ENCODE data around the gene C12orf56.
"Not testable (repeated sequence)": the region's sequence is repeated elsewhere in the genome, so short reads cannot be mapped to it uniquely, and the experiment has no call there.

The C12orf56 gene

GRCh38 chr12:64318605-64319004 is 72.0 kb downstream of the C12orf56 start:
- DNase-seq (ENCODE audit: low read depth in 2 of 2): no peak

- DNase-seq (ENCODE audit: low read depth in 2 of 2): no peak
These were observed 78.7 kb downstream of the C12orf56 start for GRCh38 chr12:64311877-64312276.

GRCh38 chr12:64304571-64304970 is 86.0 kb downstream of the C12orf56 start:
- no peak for DNase-seq (ENCODE audit: low read depth in 2 of 2)

- DNase-seq (ENCODE audit: low read depth in 2 of 2): no peak
These were observed 90.9 kb downstream of the C12orf56 start for GRCh38 chr12:64299628-64300027.

- DNase-seq (ENCODE audit: low read depth in 2 of 2): no peak
These were observed 94.3 kb downstream of the C12orf56 start for GRCh38 chr12:64296301-64296700.

- DNase-seq (ENCODE audit: low read depth in 2 of 2): no peak
These were observed 96.7 kb downstream of the C12orf56 start for GRCh38 chr12:64293654-64294364.

- DNase-seq (ENCODE audit: low read depth in 2 of 2): not testable (repeated sequence)
These were observed 97.4 kb downstream of the C12orf56 start for GRCh38 chr12:64293174-64293573.

- DNase-seq (ENCODE audit: low read depth in 2 of 2): no peak
These were observed 104.0 kb downstream of the C12orf56 start for GRCh38 chr12:64286521-64286920.

GRCh38 chr12:64284256-64284655 is 106.3 kb downstream of the C12orf56 start:
- no peak for DNase-seq (ENCODE audit: low read depth in 2 of 2)

- DNase-seq (ENCODE audit: low read depth in 2 of 2): no peak
These were observed 112.1 kb downstream of the C12orf56 start for GRCh38 chr12:64278421-64278820.

GRCh38 chr12:64273527-64274403 is 116.8 kb downstream of the C12orf56 start:
- no peak for DNase-seq (ENCODE audit: low read depth in 2 of 2)

GRCh38 chr12:64270411-64270810 is 120.1 kb downstream of the C12orf56 start:
- no peak for DNase-seq (ENCODE audit: low read depth in 2 of 2)

GRCh38 chr12:64269161-64269560 is 121.4 kb downstream of the C12orf56 start:
- no peak for DNase-seq (ENCODE audit: low read depth in 2 of 2)

- no peak for DNase-seq (ENCODE audit: low read depth in 2 of 2)
These were observed 122.1 kb downstream of the C12orf56 start for GRCh38 chr12:64268409-64268808.

- DNase-seq (ENCODE audit: low read depth in 2 of 2): no peak
These were observed 124.7 kb downstream of the C12orf56 start for GRCh38 chr12:64265839-64266238.

GRCh38 chr12:64261813-64262212 is 128.7 kb downstream of the C12orf56 start:
- DNase-seq (ENCODE audit: low read depth in 2 of 2): no peak

GRCh38 chr12:64258576-64258975 is 132.0 kb downstream of the C12orf56 start:
- no peak for DNase-seq (ENCODE audit: low read depth in 2 of 2)

GRCh38 chr12:64256166-64256800 is 134.3 kb downstream of the C12orf56 start:
- no peak for DNase-seq (ENCODE audit: low read depth in 2 of 2)

- no peak for DNase-seq (ENCODE audit: low read depth in 2 of 2)
These were observed 135.3 kb downstream of the C12orf56 start for GRCh38 chr12:64255249-64255648.

GRCh38 chr12:64253356-64253755 is 137.2 kb downstream of the C12orf56 start:
- DNase-seq (ENCODE audit: low read depth in 2 of 2): no peak

GRCh38 chr12:64252681-64253080 is 137.9 kb downstream of the C12orf56 start:
- DNase-seq (ENCODE audit: low read depth in 2 of 2): no peak

GRCh38 chr12:64243809-64244208 is 146.7 kb downstream of the C12orf56 start:
- DNase-seq (ENCODE audit: low read depth in 2 of 2): no peak

- no peak for DNase-seq (ENCODE audit: low read depth in 2 of 2)
These were observed 149.8 kb downstream of the C12orf56 start for GRCh38 chr12:64240781-64241180.

Measured in stimulated activated CD4-positive, alpha-beta T cell treated with anti-CD3 and anti-CD28 coated beads, Interleukin-4, amount 100 ng/mL, for 48 hours (primary cell).